HEK293 (cell line): ENCODE results near the gene S100A3.

Source experiments
- CTCF ChIP-seq: fragments of 450-650 bp; formaldehyde crosslinking; IDR thresholded peaks from 2 replicates; pipeline ENCODE4 v1.5.1; 2016; ENCODE audit warnings: missing biosample characterization, missing genetic modification characterization
- FEZF1 ChIP-seq: fragments of 450-650 bp; formaldehyde crosslinking; IDR thresholded peaks from 2 replicates; pipeline ENCODE4 v1.5.1; 2016; ENCODE audit warnings: missing biosample characterization, missing genetic modification characterization
- KLF7 ChIP-seq: fragments of 450-650 bp; formaldehyde crosslinking; IDR thresholded peaks from 2 replicates; pipeline ENCODE4 v1.5.1; 2016; ENCODE audit warnings: missing biosample characterization, missing genetic modification characterization, borderline replicate concordance
- SCRT1 ChIP-seq: fragments of 450-650 bp; formaldehyde crosslinking; IDR thresholded peaks from 2 replicates; pipeline ENCODE4 v1.5.1; 2016; ENCODE audit warnings: missing biosample characterization, missing genetic modification characterization, borderline replicate concordance
- YY1 ChIP-seq: fragments of 450-650 bp; formaldehyde crosslinking; IDR thresholded peaks from 2 replicates; pipeline ENCODE4 v1.5.1; 2018; ENCODE audit warnings: missing biosample characterization, missing genetic modification characterization
- ZFP3 ChIP-seq: fragments of 450-650 bp; formaldehyde crosslinking; IDR thresholded peaks from 2 replicates; pipeline ENCODE4 v1.5.1; 2016; ENCODE audit warnings: low read depth, missing biosample characterization, missing genetic modification characterization
- ZIC2 ChIP-seq: fragments of 450-650 bp; formaldehyde crosslinking; IDR thresholded peaks from 2 replicates; pipeline ENCODE4 v1.5.1; 2016; ENCODE audit warnings: missing biosample characterization, missing genetic modification characterization
- ZNF146 ChIP-seq: fragments of 450-650 bp; formaldehyde crosslinking; IDR thresholded peaks from 2 replicates; pipeline ENCODE4 v1.5.1; 2016; ENCODE audit warnings: missing biosample characterization, missing genetic modification characterization
- ZNF184 ChIP-seq: fragments of 450-650 bp; IDR thresholded peaks from 2 replicates; pipeline ENCODE4 v1.5.1; 2018; ENCODE audit warnings: missing biosample characterization, mild to moderate bottlenecking, missing genetic modification characterization
- ZNF23 ChIP-seq: fragments of 450-650 bp; formaldehyde crosslinking; IDR thresholded peaks from 2 replicates; pipeline ENCODE4 v1.5.1; 2016; ENCODE audit warnings: missing biosample characterization, missing genetic modification characterization, borderline replicate concordance
- ZNF423 ChIP-seq: fragments of 450-650 bp; formaldehyde crosslinking; IDR thresholded peaks from 2 replicates; pipeline ENCODE4 v1.5.1; 2016; ENCODE audit warnings: missing biosample characterization, missing genetic modification characterization
- ZNF571 ChIP-seq: fragments of 450-650 bp; formaldehyde crosslinking; IDR thresholded peaks from 2 replicates; pipeline ENCODE4 v1.5.0; 2017; ENCODE audit warnings: missing biosample characterization, missing genetic modification characterization

GRCh38 chr1:153545067-153546055, 3.7 kb downstream of the S100A3 start, which contains the start of gene S100A4:
- TF ChIP-seq CTCF (tag by site-specific recombination) (no peak), ZIC2 (0 out of 2 replicates have a peak, but pooled peaks have one; percentile 7), ZFP3 (tag by site-specific recombination) (no peak), ZNF184 (no peak), SCRT1 (tag by site-specific recombination) (no peak), ZNF146 (no peak), FEZF1 (no peak), ZNF23 (tag by site-specific recombination) (no peak), ZNF423 (tag by site-specific recombination) (no peak), YY1 (tag by site-specific recombination) (no peak), KLF7 (tag by site-specific recombination) (peak; percentile 98), ZNF571 (tag by site-specific recombination) (no peak)
